HCT116 (cell line): ENCODE results near the gene CALHM2.

Experiments
- ATF3 ChIP-seq: IDR thresholded peaks from 2 replicates; pipeline ENCODE4 v1.6.1; 2012
- CTCF ChIP-seq, 3 experiments: fragments of 200-600 bp in 1 of 3; sonication (generic) in 1 of 3; IDR thresholded peaks in 2 of 3; conservative IDR thresholded peaks in 1 of 3; 2 replicates each; pipeline ENCODE4 v1.5.1; 2012 to 2017; ENCODE audit warnings: low read depth in 2 of 3, low read length in 2 of 3, antibody characterized with exemption in 1 of 3, borderline replicate concordance in 1 of 3, control low read depth in 1 of 3, mild to moderate bottlenecking in 1 of 3, mixed read lengths in 1 of 3, mixed run types in 1 of 3, moderate library complexity in 1 of 3; ENCODE audit not compliant: insufficient read depth in 1 of 3
- EZH2 ChIP-seq: fragments of 200-600 bp; sonication (generic); IDR thresholded peaks from 2 replicates; pipeline ENCODE4 v1.6.1; 2017; ENCODE audit warnings: antibody characterized with exemption, mixed run types
- JUND ChIP-seq: IDR thresholded peaks from 2 replicates; pipeline ENCODE4 v1.6.1; 2012
- POLR2AphosphoS5 ChIP-seq: IDR thresholded peaks from 2 replicates; pipeline ENCODE4 v1.6.1; 2011; ENCODE audit warnings: mild to moderate bottlenecking, low read depth, low read length, moderate library complexity
- RAD21 ChIP-seq: IDR thresholded peaks from 2 replicates; pipeline ENCODE4 v1.6.1; 2012; ENCODE audit warnings: low read depth, mild to moderate bottlenecking
- REST ChIP-seq: IDR thresholded peaks from 2 replicates; pipeline ENCODE4 v1.6.1; 2012; ENCODE audit warnings: low read depth
- SP1 ChIP-seq: IDR thresholded peaks from 2 replicates; pipeline ENCODE4 v1.6.1; 2012; ENCODE audit warnings: low read depth
- YY1 ChIP-seq: IDR thresholded peaks from 2 replicates; pipeline ENCODE4 v1.6.1; 2011; ENCODE audit warnings: low read length, low read depth, moderate library complexity, mild to moderate bottlenecking; ENCODE audit not compliant: insufficient replicate concordance; ENCODE audit errors: extremely low read depth

GRCh38 chr10:103470761-103471653, 18.8 kb upstream of the CALHM2 start:
- TF ChIP-seq CTCF (IDR thresholded peaks at IDR 0.05 in 2 of 3, conservative IDR thresholded peaks at IDR 0.05 in 1 of 3; ENCODE audit: borderline replicate concordance in 1 of 3, insufficient read depth in 1 of 3, low read depth in 2 of 3, low read length in 2 of 3), result no peak
- no peak for TF ChIP-seq JUND
- TF ChIP-seq YY1, result no peak
- TF ChIP-seq EZH2, result no peak
- no peak for TF ChIP-seq SP1
- no peak for TF ChIP-seq POLR2AphosphoS5
- no peak for TF ChIP-seq RAD21
- TF ChIP-seq ATF3, result no peak
- no peak for TF ChIP-seq REST
